ENCODE measurements around the gene WWC1. TPM values are rescaled to one million over a fixed set of nuclear protein-coding genes. Genes with fewer than 3 reads are reported as not detected.

The WWC1 gene
- 77.7 to 89.4 TPM (median 87.3 TPM) in 5 replicates for total RNA-seq (2022; extraction: Qiagen RNA extraction)

DNA sequence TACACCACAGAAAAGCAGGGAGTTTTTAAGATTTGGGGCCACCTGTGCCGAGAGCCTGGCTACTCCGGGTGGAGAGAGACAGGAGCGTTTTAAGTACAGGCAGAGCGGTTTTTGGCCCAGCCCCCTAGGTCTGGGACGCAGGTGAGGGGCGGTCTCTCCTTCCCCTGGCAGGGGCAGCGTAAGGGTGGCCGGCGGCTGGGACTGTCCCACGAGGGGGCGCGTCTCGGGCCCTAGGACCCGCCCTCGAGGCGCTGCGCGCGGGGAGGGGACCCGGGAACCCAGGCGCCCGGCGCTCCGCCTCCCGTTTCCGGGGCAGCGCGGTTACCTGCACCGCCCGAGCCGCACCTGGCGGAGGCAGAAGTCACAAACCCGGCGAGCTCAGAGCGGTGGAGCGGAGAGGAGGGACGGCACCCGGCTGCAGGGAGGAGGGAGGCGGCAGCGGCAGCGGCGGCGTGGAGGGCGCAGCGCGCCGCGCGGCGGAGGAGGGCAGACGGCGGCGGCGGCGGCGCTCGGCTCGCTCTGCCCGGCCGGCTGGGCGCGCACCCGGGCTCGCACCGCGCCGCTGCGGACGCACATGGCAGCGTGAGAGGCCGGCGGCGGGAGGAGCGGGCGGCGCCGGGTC is at the start of gene WWC1:
Gene WWC1, plus strand, starts transcription at position 304 of the 622 bp plus-strand sequence. CDS start 508 bp downstream, outside the sequence.

DNA sequence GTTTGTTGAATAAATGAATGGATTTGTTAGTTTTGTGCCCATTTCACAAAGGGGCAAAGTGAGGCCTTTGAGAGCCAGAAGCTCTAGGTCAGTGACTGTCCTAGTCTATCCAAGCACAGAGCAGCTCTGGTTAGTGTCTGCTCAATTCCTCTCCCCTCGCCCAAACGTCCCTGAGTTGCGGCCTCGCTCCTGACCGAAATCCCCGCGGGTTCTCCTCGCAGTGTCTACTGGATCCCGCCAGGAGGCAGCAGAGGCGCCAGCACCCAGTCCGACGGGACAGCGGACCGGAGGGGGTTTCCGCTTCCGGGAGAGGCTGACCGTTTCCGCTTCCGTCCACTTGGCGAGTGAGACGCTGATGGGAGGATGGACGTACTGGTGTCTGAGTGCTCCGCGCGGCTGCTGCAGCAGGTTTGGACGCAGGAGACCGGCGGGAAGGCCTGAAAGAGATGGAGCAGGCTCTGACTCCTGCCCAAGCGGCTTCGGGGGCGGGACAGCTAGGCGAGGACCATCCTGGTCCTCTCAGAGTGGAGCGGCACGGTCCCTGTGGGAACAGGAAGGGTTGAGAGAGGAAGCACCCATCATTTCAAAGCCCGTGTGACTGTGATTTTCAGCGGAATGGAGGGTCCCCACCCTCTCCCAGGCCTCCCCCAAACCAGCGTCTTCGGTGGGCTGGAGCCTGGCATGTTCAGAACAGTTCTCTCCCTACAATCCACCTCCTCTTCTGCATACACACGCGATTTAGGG is 194.9 kb downstream of the WWC1 start, which contains the start of gene RARS1:
Gene RARS1, plus strand, starts transcription at position 336 of the 744 bp plus-strand sequence. Its CDS starts 28 bp downstream, at position 364.

Other genes with a start within 250 kb of the WWC1 start
- 90.0 to 120 TPM (median 95.4 TPM) in 5 replicates for gene RARS1, start 194.8 kb downstream of the WWC1 start, total RNA-seq (2022; extraction: Qiagen RNA extraction)
- gene FBLL1, start 237.7 kb downstream of the WWC1 start, total RNA-seq (2022; extraction: Qiagen RNA extraction), result 0.08 to 0.25 TPM (median 0.10 TPM) in 3 of 5 replicates, not detected in the others